Stimulated activated CD8-positive, alpha-beta memory T cell treated with anti-CD3 and anti-CD28 coated beads, Interleukin-4, amount 100 ng/mL, for 24 hours (primary cell): Measurements from ENCODE around the gene ADAM33.

Experiments used
- DNase-seq: peaks from one replicate; pipeline ENCODE4 v3.0.0-alpha.2; 2020; ENCODE audit warnings: low read depth

Gene ADAM33

GRCh38 chr20:3667434-3668037 is 14.3 kb downstream of the ADAM33 start:
- DNase-seq: no peak

DNA sequence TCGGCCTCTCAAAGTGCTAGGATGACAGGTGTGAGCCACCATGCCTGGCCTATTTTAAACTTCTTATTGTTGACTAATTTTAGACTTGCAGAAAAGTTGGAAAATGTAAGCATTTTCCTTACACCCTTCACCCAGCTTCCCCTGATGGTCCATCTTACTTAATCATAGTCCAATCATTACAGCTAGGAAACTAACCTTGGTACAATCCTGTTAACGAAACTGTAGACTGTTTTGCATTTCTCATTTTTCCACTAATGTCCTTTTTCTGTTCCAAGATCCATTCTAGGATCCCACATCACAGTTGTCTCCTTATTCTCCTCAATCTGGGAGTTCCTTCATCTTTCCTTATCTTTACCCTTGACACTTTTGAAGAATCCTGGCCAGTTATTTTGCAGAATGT is 18.0 kb downstream of the ADAM33 start:
- DNase-seq: no peak

DNA sequence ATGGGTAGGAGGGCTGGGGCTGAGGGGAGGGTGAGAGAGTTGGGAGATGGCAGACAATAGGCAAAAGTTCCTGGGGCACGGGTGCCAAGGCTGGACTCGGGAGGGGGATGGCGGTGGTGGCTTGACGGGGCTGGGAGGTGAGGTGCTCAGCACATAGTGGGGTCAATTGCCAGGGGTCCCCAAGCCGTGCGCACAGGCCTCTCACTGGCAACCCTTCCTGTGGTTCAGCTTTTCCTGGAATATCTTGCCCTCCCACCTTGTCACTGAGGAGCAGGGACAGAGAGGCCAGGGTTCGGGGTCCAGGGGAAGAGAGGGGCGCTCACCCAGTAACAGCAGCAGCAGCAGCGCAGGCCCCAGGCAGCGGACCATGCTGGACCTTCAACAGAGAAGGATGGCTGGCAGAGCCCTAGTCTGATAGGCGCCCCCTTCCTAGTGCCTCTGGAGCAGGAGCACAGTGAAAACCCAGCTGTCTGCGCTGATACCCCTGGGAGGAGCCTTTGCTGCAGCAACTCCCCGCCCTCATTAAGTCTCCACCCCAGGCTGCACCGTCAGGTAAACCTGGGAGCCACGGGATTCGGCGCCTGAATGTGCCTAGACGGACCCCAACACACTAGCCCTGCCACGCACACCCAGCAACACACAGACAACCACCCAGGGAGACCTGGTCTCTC is 18.6 kb downstream of the ADAM33 start, which contains the start of gene GFRA4:
GFRA4 (minus strand) TSS at position 369 of the 671 bp plus-strand sequence; CDS start at position 369, 0 bp downstream.
- no peak for DNase-seq

GRCh38 chr20:3661814-3662665 is 19.8 kb downstream of the ADAM33 start:
- DNase-seq: no peak

DNA sequence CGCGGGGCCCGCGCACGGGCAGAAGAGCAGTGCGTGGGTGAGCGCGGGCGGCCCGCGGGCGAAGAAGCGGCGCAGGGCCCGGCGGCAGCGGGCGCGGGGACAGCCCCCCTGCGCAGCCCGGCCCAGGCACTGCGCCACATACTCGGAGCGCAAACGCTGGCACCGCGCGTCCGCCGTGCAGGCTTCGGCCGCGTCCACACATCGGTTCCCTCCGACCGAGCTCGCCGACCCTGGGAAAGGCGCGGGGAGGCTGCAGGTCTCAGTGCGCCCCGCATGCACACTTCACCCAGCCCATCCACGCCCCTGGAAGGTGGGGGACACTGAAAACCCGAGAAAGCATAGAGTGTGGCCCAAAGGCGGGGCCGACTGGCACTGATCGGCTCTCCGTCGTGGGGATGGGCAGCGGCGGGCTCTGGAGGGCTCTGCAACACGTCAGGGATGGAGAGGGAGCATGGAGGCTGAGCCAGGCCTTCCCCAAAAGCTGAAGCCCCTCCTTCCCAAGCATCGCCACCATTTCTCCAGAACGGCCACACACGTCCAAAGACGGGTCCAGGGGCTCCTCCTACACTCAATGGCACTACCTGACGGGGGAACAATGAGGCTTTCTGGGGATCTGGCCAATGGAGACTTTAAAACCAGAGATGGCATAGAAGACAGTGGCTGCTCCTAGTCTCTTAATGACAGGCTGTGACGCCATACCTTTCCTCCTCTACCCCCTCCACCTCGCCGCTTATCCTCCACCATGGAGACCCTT is 20.6 kb downstream of the ADAM33 start:
- DNase-seq: no peak

GRCh38 chr20:3660262-3661059 is 21.3 kb downstream of the ADAM33 start:
- no peak for DNase-seq

GRCh38 chr20:3659492-3660261 is 22.1 kb downstream of the ADAM33 start:
- no peak for DNase-seq

GRCh38 chr20:3658716-3659491 is 22.9 kb downstream of the ADAM33 start:
- no peak for DNase-seq

DNA sequence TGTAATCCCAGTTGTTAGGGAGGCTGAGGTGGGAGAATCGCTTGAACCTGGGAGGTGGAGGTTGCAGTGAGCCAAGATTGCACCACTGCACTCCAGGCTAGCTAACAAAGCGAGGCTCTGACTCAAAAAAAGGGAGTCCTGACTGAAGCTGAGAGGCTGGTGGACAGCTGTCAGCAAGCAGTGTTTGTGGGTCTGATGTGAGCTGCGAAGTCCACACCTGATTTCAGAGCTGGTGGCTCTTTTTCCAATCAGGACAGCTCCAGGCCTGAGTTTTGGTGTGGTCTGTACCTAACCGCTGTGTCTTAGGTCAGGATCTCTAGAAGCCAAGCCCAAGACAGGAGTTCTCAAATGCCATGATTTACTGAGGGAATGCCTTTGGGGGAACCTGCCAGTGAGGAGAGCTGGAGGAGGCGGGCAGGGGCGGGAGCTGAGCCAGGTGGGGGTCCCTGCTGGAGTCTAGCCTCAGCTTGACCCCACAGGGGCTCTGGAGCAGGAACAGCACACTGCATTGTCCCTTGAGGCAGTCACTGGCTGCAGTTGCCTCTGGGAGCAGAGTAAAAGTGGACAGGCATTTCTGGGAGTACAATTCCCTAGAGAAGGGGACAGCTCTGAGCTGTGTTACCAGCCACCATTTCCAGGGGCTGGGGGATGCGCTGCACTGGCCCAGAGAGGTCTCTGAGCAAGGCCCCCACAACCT is 23.6 kb downstream of the ADAM33 start:
- DNase-seq: no peak

DNA sequence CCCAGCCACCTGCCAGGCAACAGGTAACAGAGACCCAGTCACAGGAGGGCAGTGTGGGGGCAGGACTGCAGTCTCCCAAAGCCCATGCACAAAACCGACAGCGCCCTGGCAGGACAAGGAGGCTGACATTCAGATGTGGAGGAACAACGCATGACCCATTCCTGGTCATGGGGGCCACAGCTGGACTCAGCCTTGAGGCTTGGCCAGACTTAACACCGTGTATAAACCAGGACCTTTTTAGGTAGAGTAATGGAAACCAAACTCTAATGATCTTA is 26.7 kb downstream of the ADAM33 start:
- no peak for DNase-seq

DNA sequence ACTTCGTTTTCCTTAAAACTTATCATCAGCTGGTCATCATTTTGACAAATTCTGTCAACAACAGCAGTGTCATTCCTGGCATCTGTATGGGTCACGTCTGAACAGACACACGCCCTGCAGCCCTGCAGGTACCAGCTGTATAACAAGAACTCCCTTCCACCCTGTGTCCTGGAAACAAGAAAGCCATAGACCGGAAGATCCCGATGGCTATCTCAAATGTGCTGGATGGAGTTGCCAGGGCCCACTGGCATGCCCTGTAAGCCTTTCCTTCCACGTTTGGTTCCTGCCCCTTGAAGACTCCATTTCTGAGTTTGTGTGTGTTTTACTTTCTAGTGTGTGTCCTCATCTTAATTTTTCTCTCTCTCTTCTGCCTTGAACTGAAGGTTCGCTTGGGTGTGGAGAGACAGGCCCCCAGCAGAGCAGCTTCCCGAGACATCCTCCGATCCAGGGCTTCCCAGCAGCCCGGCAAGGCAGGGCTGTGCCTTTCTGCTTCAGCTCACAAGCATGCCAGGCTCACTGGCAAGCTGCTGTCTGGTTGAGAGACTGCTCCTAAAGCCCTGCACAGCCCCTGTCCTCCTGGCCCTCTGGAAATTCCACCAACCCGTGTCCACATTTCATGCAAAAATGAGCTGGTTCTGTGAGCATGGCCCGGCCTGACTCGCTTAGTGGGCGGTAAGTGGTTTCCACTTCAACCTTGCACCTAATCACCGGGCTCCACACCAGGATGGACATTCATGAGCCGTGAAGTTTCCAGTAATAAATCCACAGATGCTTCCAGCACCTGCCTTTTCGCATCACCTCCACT is 27.3 kb downstream of the ADAM33 start:
- DNase-seq: no peak

- DNase-seq: no peak
These were observed 27.9 kb downstream of the ADAM33 start for GRCh38 chr20:3653921-3654320.

DNA sequence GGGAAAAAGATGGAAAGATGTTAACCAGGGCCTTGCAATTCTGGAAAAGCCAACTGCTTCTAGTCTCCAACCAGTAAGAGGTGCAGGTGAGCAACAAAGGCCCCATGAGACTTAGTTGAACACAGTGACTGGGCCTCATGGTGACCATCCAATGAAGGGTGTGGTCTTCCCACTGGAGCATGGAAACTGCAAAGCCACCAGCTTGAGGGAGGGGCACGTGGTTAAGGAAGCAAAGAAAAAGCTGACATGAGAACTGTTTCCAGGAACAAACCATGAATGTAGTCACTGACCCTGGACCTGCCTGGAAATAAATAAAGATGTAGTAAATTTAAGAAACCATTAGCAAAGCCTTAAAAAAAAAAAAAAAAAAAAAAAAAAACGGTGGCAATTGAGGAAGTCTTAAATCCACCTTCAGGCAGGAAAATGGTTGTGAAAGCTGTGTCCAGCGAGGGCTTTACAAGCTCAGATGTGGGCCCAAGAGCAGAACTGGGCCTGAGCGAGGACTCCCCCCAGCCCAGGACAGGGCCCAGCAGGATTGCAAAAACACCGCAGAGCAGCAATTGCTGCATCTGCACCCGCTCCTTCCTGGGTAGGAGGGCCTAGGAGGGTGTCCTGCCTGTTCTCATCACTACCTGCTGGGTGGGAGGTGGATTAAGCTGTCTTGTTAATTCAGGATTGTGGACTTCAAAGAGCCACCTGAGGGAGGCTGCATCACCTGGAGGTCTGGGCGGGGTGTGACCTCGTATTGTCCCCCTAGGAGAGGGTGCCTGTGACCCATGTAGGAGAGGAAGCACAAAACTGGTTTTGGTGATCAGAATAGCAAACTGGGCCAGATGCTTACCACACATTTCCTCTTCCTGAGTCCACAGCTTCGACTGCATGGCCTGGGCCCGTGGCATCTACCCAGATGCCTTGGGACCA is 28.9 kb downstream of the ADAM33 start:
- DNase-seq: no peak

GRCh38 chr20:3652221-3652620 is 29.6 kb downstream of the ADAM33 start:
- no peak for DNase-seq

DNA sequence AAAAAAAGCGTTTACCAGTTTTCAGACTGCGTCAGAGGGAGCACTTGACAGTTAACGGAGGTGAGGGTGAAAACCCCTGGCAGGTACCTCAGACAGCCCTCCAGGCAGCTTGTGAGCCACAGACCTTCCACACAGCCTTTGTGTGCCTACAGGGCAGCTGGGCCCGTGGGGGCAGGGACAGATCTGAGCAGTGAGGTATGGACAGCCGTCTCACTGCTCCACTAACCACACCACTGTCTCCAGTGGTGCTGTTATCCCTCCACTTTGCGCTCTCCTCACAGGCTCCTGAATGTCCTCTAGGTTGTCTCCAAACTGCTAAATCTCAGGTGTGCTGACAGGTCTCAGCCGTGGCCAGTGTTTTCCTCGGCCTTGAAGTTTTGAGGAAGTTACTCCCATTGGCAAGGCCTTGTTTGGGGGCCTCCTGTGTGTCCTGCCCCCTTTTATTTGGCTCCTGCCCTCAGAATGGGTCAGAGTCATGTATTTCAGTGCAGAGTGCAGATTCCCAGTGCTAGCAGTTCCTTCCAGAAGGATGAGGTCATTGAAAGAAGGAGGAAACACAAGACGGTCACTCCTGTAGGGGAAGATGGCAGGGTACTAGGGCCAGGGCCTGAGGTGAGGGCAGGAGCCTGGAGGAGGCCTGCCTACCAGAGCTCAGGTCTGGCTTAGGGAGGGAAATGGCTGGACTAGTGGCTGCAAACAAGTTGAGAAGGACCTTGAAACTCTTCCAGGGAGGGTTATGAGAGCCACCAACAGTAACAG is 30.4 kb downstream of the ADAM33 start:
- no peak for DNase-seq

GRCh38 chr20:3648951-3649350 is 32.9 kb downstream of the ADAM33 start:
- DNase-seq: no peak

GRCh38 chr20:3647473-3647872 is 34.3 kb downstream of the ADAM33 start:
- DNase-seq: no peak
